GM12878 (cell line): ENCODE results near the gene ZC4H2. TPM values are rescaled to one million over a fixed set of nuclear protein-coding genes. Genes with fewer than 3 reads are reported as not detected.

Source experiments
- ATAC-seq: fragments of 200-7000 bp; cut with Tn5 transposase; 3 replicates; pipeline ENCODE4 v1.9.1; 2020; ENCODE audit warnings: mild to moderate bottlenecking, moderate library complexity
- BruUV-seq: library from RNA; stranded (reverse); fragments of 400-500 nt; replicated peaks from 2 replicates; lab custom pipeline; 2021; lab: Mats Ljungman, UMichigan
- CTCF ChIA-PET: fragments of 300-600 bp; sonication (Branson Sonifier 250); formaldehyde crosslinking; extraction: SDS; loops from one replicate; lab custom pipeline; 2021; ENCODE audit warnings: inconsistent platforms; lab: Yijun Ruan, JAX
- POLR2A ChIA-PET: fragments of 350-600 bp; formaldehyde crosslinking; extraction: SDS; loops from one replicate; lab custom pipeline; 2021; ENCODE audit warnings: inconsistent platforms; lab: Charles Lee
- RAD21 ChIA-PET: fragments of 300-600 bp; sonication (Branson Sonifier 250); formaldehyde crosslinking; loops from one replicate; lab custom pipeline; 2023; ENCODE audit warnings: antibody characterized with exemption; ENCODE audit not compliant: unreplicated experiment; lab: Charles Lee
- SMC1A ChIA-PET: fragments of 300-600 bp; sonication (Branson Sonifier 250); formaldehyde crosslinking; loops from one replicate; lab custom pipeline; 2023; ENCODE audit not compliant: unreplicated experiment, uncharacterized antibody; lab: Charles Lee
- DNase-seq: peaks from one replicate; pipeline ENCODE4 v3.0.0-alpha.2; 2011; ENCODE audit warnings: low read depth, low spot score
- FAIRE-seq: peaks from 3 replicates; lab custom pipeline; 2011; peaks lifted over from hg19 to GRCh38; lab: Jason Lieb, UNC
- H2AFZ ChIP-seq: 2 replicates; pipeline ENCODE4 v1.6.0; 2011; ENCODE audit warnings: low read depth, low read length, control low read depth; ENCODE audit not compliant: control insufficient read depth
- H3K27ac ChIP-seq: 2 replicates; pipeline ENCODE4 v1.5.1; 2011; ENCODE audit warnings: control low read depth; ENCODE audit not compliant: control insufficient read depth, insufficient read depth
- H3K27me3 ChIP-seq, 2 experiments: replicated peaks in 1 of 2; 2 replicates each; pipeline versions ENCODE4 v1.6.0 to v1.6.1; 2011; ENCODE audit warnings: low read length in 1 of 2; ENCODE audit not compliant: control insufficient read depth in 2 of 2, insufficient read depth in 2 of 2
- H3K36me3 ChIP-seq, 2 experiments: 2 replicates each; pipeline ENCODE4 v1.5.1; 2011; ENCODE audit warnings: low read length in 1 of 2; ENCODE audit not compliant: control insufficient read depth in 2 of 2, insufficient read depth in 2 of 2
- H3K4me1 ChIP-seq: 2 replicates; pipeline ENCODE4 v1.6.1; 2011; ENCODE audit warnings: mild to moderate bottlenecking, low read length, moderate library complexity, mixed read lengths; ENCODE audit not compliant: control insufficient read depth, insufficient read depth
- H3K4me2 ChIP-seq: 2 replicates; pipeline ENCODE4 v1.6.0; 2011; ENCODE audit warnings: control low read depth; ENCODE audit not compliant: control insufficient read depth, insufficient read depth
- H3K4me3 ChIP-seq: fragments of 200-600 bp; sonication (generic); 2 replicates; pipeline ENCODE4 v1.5.1; 2016
- H3K79me2 ChIP-seq: 2 replicates; pipeline ENCODE4 v1.6.0; 2011; ENCODE audit warnings: low read length; ENCODE audit not compliant: control insufficient read depth, insufficient read depth
- H3K9ac ChIP-seq: 2 replicates; pipeline ENCODE4 v1.8.0; 2011; ENCODE audit warnings: low read length, control low read depth, mixed read lengths; ENCODE audit not compliant: control insufficient read depth, insufficient read depth
- H3K9me3 ChIP-seq: replicated peaks from 3 replicates; pipeline ENCODE4 v1.5.1; 2011; ENCODE audit warnings: mild to moderate bottlenecking, low read length; ENCODE audit not compliant: control insufficient read depth, insufficient read depth
- H4K20me1 ChIP-seq: 2 replicates; pipeline ENCODE4 v1.6.0; 2011; ENCODE audit not compliant: control insufficient read depth, insufficient read depth
- IKZF1 ChIP-seq: fragments of 450-650 bp; conservative IDR thresholded peaks from 2 replicates; pipeline ENCODE4 v1.6.1; 2017; ENCODE audit warnings: antibody characterized with exemption, mild to moderate bottlenecking
- IRF4 ChIP-seq: IDR thresholded peaks from 2 replicates; pipeline ENCODE4 v1.6.1; 2011; ENCODE audit warnings: low read depth, low read length
- MTA3 ChIP-seq: IDR thresholded peaks from 2 replicates; pipeline ENCODE4 v1.6.1; 2012; ENCODE audit warnings: low read length, inconsistent platforms, borderline replicate concordance
- PAX5 ChIP-seq: IDR thresholded peaks from 2 replicates; pipeline ENCODE4 v1.6.1; 2011; ENCODE audit warnings: low read depth, low read length, borderline replicate concordance
- POLR2A ChIP-seq: IDR thresholded peaks from 2 replicates; pipeline ENCODE4 v1.6.1; 2011; ENCODE audit warnings: low read depth, mild to moderate bottlenecking, low read length
- POU2F2 ChIP-seq: IDR thresholded peaks from 3 replicates; pipeline ENCODE4 v1.6.1; 2011; ENCODE audit warnings: low read depth, mild to moderate bottlenecking, low read length, borderline replicate concordance
- SMAD1 ChIP-seq: fragments of 450-650 bp; IDR thresholded peaks from 2 replicates; pipeline ENCODE4 v1.6.1; 2018; ENCODE audit warnings: mild to moderate bottlenecking, low read depth; ENCODE audit not compliant: partially characterized antibody
- WGBS: methylation state at CpG from one replicate; pipeline ENCODE4 v1.1.6; 2016; ENCODE audit warnings: low lambda C conversion rate; ENCODE audit not compliant: insufficient replicate concordance, insufficient coverage; ENCODE audit errors: missing lambda C conversion rate; 5-methylcytosine and 5-hydroxymethylcytosine counted together
- in situ Hi-C: fragments of 300-500 bp; cut with MboI; formaldehyde crosslinking; loops from 9 replicates; pipeline ENCODE4 v1.14.3; 2018; ENCODE audit warnings: mixed read lengths
- intact Hi-C: fragments of 100-400 bp; cut with micrococcal nuclease; formaldehyde crosslinking; loops from one replicate; pipeline ENCODE4 v1.14.2; 2022; ENCODE audit not compliant: unreplicated experiment
- polyA plus RNA-seq, 11 experiments: library from polyadenylated mRNA; depleted of rRNA in 4 of 11; unstranded in 6 of 11; stranded (reverse) in 5 of 11; fragments of >200 nt; fragmentation: Nextera tagmentation in 4 of 11; fragmentation: Illumina TruSeq in 1 of 11; extraction: Ambion mirVana in 4 of 11; extraction: Trizol in 1 of 11; gene quantifications; 1 replicate in 1 of 11; 2 replicates in 10 of 11; pipeline versions ENCODE4 v1.2.1 to v1.2.3, GENCODE V29; 2011 to 2016; ENCODE audit warnings: inconsistent platforms in 2 of 11, missing spikeins in 2 of 11, low read depth in 1 of 11
- total RNA-seq, 4 experiments: library from RNA; depleted of rRNA in 3 of 4; stranded (reverse); fragments of >200 nt in 3 of 4; fragmentation: Illumina TruSeq in 1 of 4; extraction: Trizol in 1 of 4; gene quantifications; 2 replicates each; pipeline versions ENCODE4 v1.2.1 to v1.2.3, GENCODE V29; 2013 to 2021
- TF ChIP-seq, protein P1 (sequence below): fragments of 450-650 bp; IDR thresholded peaks from 2 replicates; pipeline ENCODE4 v1.6.1; 2017; ENCODE audit warnings: mild to moderate bottlenecking, moderate library complexity
- TF ChIP-seq, protein P2 (sequence below): fragments of 450-650 bp; IDR thresholded peaks from 2 replicates; pipeline ENCODE4 v1.6.1; 2016; ENCODE audit warnings: mild to moderate bottlenecking
- TF ChIP-seq, protein P3 (sequence below): IDR thresholded peaks from 2 replicates; pipeline ENCODE4 v1.6.1; 2012; ENCODE audit warnings: mild to moderate bottlenecking, low read depth, low read length
- TF ChIP-seq, protein P4 (sequence below), 3 experiments: IDR thresholded peaks in 2 of 3; conservative IDR thresholded peaks in 1 of 3; 2 replicates each; pipeline ENCODE4 v1.5.1; 2011; ENCODE audit warnings: low read depth in 3 of 3, low read length in 3 of 3, mild to moderate bottlenecking in 3 of 3, control low read depth in 2 of 3, moderate library complexity in 2 of 3, inconsistent platforms in 1 of 3, mixed read lengths in 1 of 3; ENCODE audit not compliant: control insufficient read depth in 2 of 3, insufficient read depth in 1 of 3; ENCODE audit errors: extremely low read depth in 1 of 3

Gene ZC4H2
- total and polyA plus RNA-seq, 10 of the 15 experiments (the other 5 are each of a cell fraction or from before 2014, with no cell fraction given) = 0.27 to 1.8 (median 0.67) TPM

DNA sequence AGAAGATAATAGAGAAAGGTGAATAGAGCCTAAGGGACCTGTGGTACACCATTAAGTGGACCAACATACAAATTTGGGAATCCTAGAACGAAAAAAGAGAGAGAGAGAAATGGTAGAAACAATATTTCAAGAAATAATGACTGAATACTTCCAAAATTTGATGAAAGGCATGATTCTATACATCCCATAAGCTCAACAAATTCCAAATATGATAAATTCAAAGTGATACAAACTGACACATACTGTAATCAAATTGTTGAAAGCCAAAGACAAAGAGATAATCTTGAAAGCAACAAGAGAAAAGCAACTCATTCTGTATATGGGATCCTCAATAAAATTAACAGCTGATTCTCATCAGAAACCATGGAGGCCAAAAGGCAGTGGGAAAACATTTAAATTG is 20.6 kb upstream of the ZC4H2 start (continued):
- TF ChIP-seq MTA3 = no peak
- TF ChIP-seq PAX5 = no peak

DNA sequence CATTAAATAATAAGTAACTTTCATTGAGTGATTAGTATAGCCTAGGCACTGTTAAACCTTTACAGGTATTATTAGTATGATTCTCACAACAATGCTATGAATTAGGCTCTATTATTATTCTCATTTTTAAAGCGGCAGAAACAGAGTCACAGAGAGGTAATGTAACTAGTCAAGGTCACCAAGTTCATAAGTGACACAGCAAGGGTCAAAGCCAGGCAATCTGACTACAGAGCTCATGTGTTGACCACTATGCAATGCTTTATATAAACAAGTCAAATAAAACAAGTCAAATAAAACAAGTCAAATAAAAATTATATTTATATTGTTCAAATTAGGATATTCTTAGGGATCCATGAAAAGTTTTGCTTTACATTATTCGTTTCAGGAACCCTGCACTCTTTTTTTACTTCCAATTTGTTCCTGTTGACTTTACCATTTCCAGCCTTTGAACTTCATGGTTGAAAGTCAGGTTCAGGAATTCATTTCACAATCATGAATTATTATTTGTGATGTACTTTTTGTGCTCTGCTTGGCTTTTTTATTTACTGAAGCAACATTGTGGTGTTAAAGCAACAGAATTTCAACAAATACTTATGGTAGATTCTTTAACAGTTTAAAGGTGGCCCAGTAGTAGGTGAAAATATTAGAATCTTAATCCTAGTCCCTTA is 18.0 kb upstream of the ZC4H2 start:
- ATAC-seq (no peak), FAIRE-seq (no peak), DNase-seq (no peak)
- intact Hi-C loops (no loop called here), in situ Hi-C loops (loop anchor here (10.0 kb wide), 1 partner anchor 59 kb away; no protein-coding TSS in a partner anchor)
- CTCF ChIA-PET = no interaction called here
- SMC1A ChIA-PET = no interaction called here
- Histone ChIP-seq H3K27me3 (no peaks in the 10 kb centered on the region), H3K9me3 (no peaks in the 10 kb centered on the region), H3K27ac (no peak overlapping the region), H2AFZ (no peak overlapping the region), H3K9ac (no peak overlapping the region), H3K4me3 (no peak overlapping the region), H4K20me1 (no peaks in the 10 kb centered on the region), H3K4me1 (no peaks in the 10 kb centered on the region), H3K4me2 (no peak overlapping the region), H3K36me3 (no peaks in the 10 kb centered on the region), H3K79me2 (no peaks in the 10 kb centered on the region)
- RAD21 ChIA-PET = no interaction called here
- 44% methylated on average over 2 of the region's 2 CpGs for whole genome bisulfite sequencing
- BruUV-seq = no TSS peak
- POLR2A ChIA-PET = no interaction called here
- no peak for TF ChIP-seq POLR2A
- TF ChIP-seq IRF4 = no peak
- no peak for TF ChIP-seq SMAD1
- TF ChIP-seq, protein P1, sequence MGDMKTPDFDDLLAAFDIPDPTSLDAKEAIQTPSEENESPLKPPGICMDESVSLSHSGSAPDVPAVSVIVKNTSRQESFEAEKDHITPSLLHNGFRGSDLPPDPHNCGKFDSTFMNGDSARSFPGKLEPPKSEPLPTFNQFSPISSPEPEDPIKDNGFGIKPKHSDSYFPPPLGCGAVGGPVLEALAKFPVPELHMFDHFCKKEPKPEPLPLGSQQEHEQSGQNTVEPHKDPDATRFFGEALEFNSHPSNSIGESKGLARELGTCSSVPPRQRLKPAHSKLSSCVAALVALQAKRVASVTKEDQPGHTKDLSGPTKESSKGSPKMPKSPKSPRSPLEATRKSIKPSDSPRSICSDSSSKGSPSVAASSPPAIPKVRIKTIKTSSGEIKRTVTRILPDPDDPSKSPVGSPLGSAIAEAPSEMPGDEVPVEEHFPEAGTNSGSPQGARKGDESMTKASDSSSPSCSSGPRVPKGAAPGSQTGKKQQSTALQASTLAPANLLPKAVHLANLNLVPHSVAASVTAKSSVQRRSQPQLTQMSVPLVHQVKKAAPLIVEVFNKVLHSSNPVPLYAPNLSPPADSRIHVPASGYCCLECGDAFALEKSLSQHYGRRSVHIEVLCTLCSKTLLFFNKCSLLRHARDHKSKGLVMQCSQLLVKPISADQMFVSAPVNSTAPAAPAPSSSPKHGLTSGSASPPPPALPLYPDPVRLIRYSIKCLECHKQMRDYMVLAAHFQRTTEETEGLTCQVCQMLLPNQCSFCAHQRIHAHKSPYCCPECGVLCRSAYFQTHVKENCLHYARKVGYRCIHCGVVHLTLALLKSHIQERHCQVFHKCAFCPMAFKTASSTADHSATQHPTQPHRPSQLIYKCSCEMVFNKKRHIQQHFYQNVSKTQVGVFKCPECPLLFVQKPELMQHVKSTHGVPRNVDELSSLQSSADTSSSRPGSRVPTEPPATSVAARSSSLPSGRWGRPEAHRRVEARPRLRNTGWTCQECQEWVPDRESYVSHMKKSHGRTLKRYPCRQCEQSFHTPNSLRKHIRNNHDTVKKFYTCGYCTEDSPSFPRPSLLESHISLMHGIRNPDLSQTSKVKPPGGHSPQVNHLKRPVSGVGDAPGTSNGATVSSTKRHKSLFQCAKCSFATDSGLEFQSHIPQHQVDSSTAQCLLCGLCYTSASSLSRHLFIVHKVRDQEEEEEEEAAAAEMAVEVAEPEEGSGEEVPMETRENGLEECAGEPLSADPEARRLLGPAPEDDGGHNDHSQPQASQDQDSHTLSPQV = no peak
- TF ChIP-seq, protein P2, sequence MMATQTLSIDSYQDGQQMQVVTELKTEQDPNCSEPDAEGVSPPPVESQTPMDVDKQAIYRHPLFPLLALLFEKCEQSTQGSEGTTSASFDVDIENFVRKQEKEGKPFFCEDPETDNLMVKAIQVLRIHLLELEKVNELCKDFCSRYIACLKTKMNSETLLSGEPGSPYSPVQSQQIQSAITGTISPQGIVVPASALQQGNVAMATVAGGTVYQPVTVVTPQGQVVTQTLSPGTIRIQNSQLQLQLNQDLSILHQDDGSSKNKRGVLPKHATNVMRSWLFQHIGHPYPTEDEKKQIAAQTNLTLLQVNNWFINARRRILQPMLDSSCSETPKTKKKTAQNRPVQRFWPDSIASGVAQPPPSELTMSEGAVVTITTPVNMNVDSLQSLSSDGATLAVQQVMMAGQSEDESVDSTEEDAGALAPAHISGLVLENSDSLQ = no peak
- no peak for TF ChIP-seq POU2F2
- TF ChIP-seq, protein P3, sequence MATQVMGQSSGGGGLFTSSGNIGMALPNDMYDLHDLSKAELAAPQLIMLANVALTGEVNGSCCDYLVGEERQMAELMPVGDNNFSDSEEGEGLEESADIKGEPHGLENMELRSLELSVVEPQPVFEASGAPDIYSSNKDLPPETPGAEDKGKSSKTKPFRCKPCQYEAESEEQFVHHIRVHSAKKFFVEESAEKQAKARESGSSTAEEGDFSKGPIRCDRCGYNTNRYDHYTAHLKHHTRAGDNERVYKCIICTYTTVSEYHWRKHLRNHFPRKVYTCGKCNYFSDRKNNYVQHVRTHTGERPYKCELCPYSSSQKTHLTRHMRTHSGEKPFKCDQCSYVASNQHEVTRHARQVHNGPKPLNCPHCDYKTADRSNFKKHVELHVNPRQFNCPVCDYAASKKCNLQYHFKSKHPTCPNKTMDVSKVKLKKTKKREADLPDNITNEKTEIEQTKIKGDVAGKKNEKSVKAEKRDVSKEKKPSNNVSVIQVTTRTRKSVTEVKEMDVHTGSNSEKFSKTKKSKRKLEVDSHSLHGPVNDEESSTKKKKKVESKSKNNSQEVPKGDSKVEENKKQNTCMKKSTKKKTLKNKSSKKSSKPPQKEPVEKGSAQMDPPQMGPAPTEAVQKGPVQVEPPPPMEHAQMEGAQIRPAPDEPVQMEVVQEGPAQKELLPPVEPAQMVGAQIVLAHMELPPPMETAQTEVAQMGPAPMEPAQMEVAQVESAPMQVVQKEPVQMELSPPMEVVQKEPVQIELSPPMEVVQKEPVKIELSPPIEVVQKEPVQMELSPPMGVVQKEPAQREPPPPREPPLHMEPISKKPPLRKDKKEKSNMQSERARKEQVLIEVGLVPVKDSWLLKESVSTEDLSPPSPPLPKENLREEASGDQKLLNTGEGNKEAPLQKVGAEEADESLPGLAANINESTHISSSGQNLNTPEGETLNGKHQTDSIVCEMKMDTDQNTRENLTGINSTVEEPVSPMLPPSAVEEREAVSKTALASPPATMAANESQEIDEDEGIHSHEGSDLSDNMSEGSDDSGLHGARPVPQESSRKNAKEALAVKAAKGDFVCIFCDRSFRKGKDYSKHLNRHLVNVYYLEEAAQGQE = no peak
- TF ChIP-seq IKZF1 = no peak
- TF ChIP-seq, protein P4, sequence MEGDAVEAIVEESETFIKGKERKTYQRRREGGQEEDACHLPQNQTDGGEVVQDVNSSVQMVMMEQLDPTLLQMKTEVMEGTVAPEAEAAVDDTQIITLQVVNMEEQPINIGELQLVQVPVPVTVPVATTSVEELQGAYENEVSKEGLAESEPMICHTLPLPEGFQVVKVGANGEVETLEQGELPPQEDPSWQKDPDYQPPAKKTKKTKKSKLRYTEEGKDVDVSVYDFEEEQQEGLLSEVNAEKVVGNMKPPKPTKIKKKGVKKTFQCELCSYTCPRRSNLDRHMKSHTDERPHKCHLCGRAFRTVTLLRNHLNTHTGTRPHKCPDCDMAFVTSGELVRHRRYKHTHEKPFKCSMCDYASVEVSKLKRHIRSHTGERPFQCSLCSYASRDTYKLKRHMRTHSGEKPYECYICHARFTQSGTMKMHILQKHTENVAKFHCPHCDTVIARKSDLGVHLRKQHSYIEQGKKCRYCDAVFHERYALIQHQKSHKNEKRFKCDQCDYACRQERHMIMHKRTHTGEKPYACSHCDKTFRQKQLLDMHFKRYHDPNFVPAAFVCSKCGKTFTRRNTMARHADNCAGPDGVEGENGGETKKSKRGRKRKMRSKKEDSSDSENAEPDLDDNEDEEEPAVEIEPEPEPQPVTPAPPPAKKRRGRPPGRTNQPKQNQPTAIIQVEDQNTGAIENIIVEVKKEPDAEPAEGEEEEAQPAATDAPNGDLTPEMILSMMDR (IDR thresholded peaks at IDR 0.05 in 2 of 3, conservative IDR thresholded peaks at IDR 0.05 in 1 of 3; ENCODE audit: control insufficient read depth in 2 of 3, extremely low read depth in 1 of 3, insufficient read depth in 1 of 3, low read depth in 3 of 3, low read length in 3 of 3) = no peak
